NCI-H1436 (cell line): Measurements from ENCODE around the gene PRKAR2B.
"Not testable (repeated sequence)": the region's sequence is repeated elsewhere in the genome, so short reads cannot be mapped to it uniquely, and the experiment has no call there.

Experiments used
- DNase-seq: peaks from one replicate; lab custom pipeline; 2025; lab: John Stamatoyannopoulos, UW

PRKAR2B gene

GRCh38 chr7:107027208-107027607 is 17.3 kb upstream of the PRKAR2B start:
- no peak for DNase-seq

- DNase-seq, result no peak
These were observed 15.3 kb upstream of the PRKAR2B start for GRCh38 chr7:107029061-107029763.

- no peak for DNase-seq
These were observed 14.7 kb upstream of the PRKAR2B start for GRCh38 chr7:107029764-107030286.

- no peak for DNase-seq
These were observed 12.5 kb upstream of the PRKAR2B start for GRCh38 chr7:107032050-107032449.

- DNase-seq, result no peak
These were observed 11.6 kb upstream of the PRKAR2B start for GRCh38 chr7:107032720-107033438.

GRCh38 chr7:107034553-107034952 is 10.0 kb upstream of the PRKAR2B start:
- no peak for DNase-seq

- no peak for DNase-seq
These were observed 9.1 kb upstream of the PRKAR2B start for GRCh38 chr7:107035446-107035845.

GRCh38 chr7:107036535-107036934 is 8.0 kb upstream of the PRKAR2B start:
- no peak for DNase-seq

GRCh38 chr7:107037717-107038603 is 6.5 kb upstream of the PRKAR2B start:
- DNase-seq, result no peak

- no peak for DNase-seq
These were observed 5.2 kb upstream of the PRKAR2B start for GRCh38 chr7:107039199-107039900.

- no peak for DNase-seq
These were observed 3.4 kb upstream of the PRKAR2B start for GRCh38 chr7:107041097-107041496.

- DNase-seq, result not testable (repeated sequence)
These were observed 2.7 kb upstream of the PRKAR2B start for GRCh38 chr7:107041764-107042163.

- not testable (repeated sequence) for DNase-seq
These were observed 2.1 kb upstream of the PRKAR2B start for GRCh38 chr7:107042326-107042910.

GRCh38 chr7:107043491-107043890 is 1.0 kb upstream of the PRKAR2B start:
- no peak for DNase-seq

- DNase-seq, result no peak
These were observed 571 bp upstream of the PRKAR2B start for GRCh38 chr7:107043921-107044346.

- no peak for DNase-seq
These were observed 873 bp downstream of the PRKAR2B start for GRCh38 chr7:107045195-107045960.

GRCh38 chr7:107045980-107046379 is 1.5 kb downstream of the PRKAR2B start:
- DNase-seq, result no peak

GRCh38 chr7:107046491-107047259 is 2.2 kb downstream of the PRKAR2B start:
- no peak for DNase-seq

GRCh38 chr7:107047902-107048782 is 3.6 kb downstream of the PRKAR2B start:
- DNase-seq, result no peak
